K562 (cell line): ENCODE data around the gene PCDH12. TPM values are rescaled to one million over a fixed set of nuclear protein-coding genes. Genes with fewer than 3 reads are reported as not detected.

Source experiments
- MBD2 ChIP-seq: sonication (generic); IDR thresholded peaks from 2 replicates; pipeline ENCODE4 v1.6.1; 2016; ENCODE audit warnings: low read depth, borderline replicate concordance
- polyA plus RNA-seq, 8 experiments: library from polyadenylated mRNA; depleted of rRNA in 4 of 8; stranded (reverse) in 5 of 8; unstranded in 3 of 8; fragments of >200 nt; fragmentation: Nextera tagmentation in 2 of 8; fragmentation: Illumina TruSeq in 1 of 8; extraction: Ambion mirVana in 2 of 8; extraction: Trizol in 1 of 8; gene quantifications; 2 replicates each; pipeline versions ENCODE4 v1.2.1 to v1.2.3, GENCODE V29; 2011 to 2014; ENCODE audit warnings: inconsistent platforms in 1 of 8, missing spikeins in 1 of 8
- total RNA-seq, 7 experiments: library from RNA; depleted of rRNA in 6 of 7; stranded (reverse); fragments of >200 nt in 6 of 7; fragmentation: Illumina TruSeq in 2 of 7; extraction: Trizol in 2 of 7; gene quantifications; 2 replicates each; pipeline versions ENCODE4 v1.2.1 to v1.2.3, GENCODE V29; 2011 to 2021; ENCODE audit warnings: low replicate concordance in 1 of 7
- TF ChIP-seq, protein P1 (sequence below), 2 experiments: fragments of 450-650 bp; formaldehyde crosslinking in 1 of 2; IDR thresholded peaks; 2 replicates each; pipeline versions ENCODE4 v1.4.0 to v1.6.1; 2014 to 2020; ENCODE audit warnings: mild to moderate bottlenecking in 2 of 2, borderline replicate concordance in 1 of 2, low read depth in 1 of 2

The PCDH12 gene
- total and polyA plus RNA-seq, 9 of the 15 experiments (the other 6 are each of a cell fraction or from before 2014, with no cell fraction given) = 0.01 to 0.04 (median 0.01) TPM; not detected in 4

DNA sequence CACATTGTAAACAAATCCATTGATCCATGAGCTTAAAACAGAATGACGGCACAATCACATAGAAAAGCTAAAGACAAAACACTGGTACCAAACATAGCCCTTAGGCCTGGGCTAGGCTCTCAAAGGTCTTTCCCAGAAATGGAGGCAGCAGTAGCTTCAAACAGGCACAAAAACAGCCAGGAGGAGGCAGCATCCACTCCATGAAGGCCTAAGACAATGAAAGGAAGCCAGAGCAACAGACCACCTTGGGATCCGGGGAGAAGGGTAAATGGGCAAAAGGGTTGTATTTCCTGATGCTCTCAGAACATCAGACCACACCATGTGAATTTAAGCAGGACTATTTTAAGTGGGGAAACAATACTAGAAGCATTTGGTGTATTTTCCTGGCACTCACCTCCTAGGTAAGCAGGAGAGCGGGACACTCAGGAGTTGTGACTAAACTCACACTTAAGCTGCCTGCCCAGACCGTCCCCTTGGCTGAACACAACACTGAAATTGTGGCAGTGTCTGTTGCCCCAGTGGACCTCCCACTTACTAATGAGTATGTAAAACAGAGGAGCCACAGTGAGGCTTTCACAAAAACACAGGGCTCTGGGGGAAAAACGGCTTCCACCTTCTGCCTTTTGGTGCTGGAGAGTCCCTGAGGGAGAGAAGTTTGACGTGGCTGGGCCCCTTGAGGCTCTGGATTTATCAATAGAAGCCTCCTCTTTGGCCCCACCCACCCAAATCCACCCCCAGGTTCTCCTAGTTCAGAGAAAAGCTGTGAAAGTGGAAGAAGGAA is 42.9 kb upstream of the PCDH12 start (continued):
- TF ChIP-seq, protein P1, sequence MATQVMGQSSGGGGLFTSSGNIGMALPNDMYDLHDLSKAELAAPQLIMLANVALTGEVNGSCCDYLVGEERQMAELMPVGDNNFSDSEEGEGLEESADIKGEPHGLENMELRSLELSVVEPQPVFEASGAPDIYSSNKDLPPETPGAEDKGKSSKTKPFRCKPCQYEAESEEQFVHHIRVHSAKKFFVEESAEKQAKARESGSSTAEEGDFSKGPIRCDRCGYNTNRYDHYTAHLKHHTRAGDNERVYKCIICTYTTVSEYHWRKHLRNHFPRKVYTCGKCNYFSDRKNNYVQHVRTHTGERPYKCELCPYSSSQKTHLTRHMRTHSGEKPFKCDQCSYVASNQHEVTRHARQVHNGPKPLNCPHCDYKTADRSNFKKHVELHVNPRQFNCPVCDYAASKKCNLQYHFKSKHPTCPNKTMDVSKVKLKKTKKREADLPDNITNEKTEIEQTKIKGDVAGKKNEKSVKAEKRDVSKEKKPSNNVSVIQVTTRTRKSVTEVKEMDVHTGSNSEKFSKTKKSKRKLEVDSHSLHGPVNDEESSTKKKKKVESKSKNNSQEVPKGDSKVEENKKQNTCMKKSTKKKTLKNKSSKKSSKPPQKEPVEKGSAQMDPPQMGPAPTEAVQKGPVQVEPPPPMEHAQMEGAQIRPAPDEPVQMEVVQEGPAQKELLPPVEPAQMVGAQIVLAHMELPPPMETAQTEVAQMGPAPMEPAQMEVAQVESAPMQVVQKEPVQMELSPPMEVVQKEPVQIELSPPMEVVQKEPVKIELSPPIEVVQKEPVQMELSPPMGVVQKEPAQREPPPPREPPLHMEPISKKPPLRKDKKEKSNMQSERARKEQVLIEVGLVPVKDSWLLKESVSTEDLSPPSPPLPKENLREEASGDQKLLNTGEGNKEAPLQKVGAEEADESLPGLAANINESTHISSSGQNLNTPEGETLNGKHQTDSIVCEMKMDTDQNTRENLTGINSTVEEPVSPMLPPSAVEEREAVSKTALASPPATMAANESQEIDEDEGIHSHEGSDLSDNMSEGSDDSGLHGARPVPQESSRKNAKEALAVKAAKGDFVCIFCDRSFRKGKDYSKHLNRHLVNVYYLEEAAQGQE (IDR thresholded peaks at IDR 0.05; ENCODE audit: borderline replicate concordance) = peak; percentile 34; the same call in 1 of the 2 replicates
- TF ChIP-seq, protein P1 (CRISPR knock-in tag; IDR thresholded peaks at IDR 0.05; ENCODE audit: low read depth) = no peak
- TF ChIP-seq MBD2 = no peak
